Epithelial cell of esophagus (primary cell): ENCODE measurements around the gene ZMAT2.

Experiments used
- DNase-seq: peaks from one replicate; pipeline ENCODE4 v3.0.0; 2010; ENCODE audit warnings: low read depth
- H3K4me3 ChIP-seq: 2 replicates; pipeline ENCODE4 v1.5.1; 2011; ENCODE audit warnings: mild to moderate bottlenecking, low read length, control low read depth
- CTCF ChIP-seq: IDR thresholded peaks from 2 replicates; pipeline ENCODE4 v1.5.1; 2011; ENCODE audit warnings: low read depth, mild to moderate bottlenecking, low read length, control low read depth, inconsistent platforms; ENCODE audit not compliant: insufficient read depth; ENCODE audit errors: missing control alignments

ZMAT2 gene

DNA sequence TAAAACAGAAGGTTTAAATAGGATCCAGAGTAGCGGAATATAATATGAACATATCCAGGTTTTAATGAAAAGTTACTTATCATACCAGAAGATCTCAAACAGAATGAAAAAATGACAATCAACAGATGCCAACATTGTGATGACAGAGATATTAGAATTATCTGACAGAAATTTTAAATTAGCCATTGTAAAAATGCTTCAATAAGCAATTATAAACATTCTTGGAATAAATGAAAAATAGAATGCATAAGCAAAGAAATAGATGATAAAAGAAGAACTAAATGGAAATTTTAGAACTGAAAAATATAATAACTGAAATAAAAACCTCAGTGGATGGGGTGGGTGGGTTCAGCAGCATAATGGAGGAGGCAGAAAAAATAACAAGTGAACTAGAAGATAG lies 37.2 kb downstream of the ZMAT2 start:
- no peak overlapping the region for H3K4me3 ChIP-seq
- no peak for DNase-seq
- no peak for TF ChIP-seq CTCF

GRCh38 chr5:140741967-140742366 lies 41.7 kb downstream of the ZMAT2 start:
- TF ChIP-seq CTCF, result no peak
- no peak for DNase-seq
- no peak overlapping the region for H3K4me3 ChIP-seq

DNA sequence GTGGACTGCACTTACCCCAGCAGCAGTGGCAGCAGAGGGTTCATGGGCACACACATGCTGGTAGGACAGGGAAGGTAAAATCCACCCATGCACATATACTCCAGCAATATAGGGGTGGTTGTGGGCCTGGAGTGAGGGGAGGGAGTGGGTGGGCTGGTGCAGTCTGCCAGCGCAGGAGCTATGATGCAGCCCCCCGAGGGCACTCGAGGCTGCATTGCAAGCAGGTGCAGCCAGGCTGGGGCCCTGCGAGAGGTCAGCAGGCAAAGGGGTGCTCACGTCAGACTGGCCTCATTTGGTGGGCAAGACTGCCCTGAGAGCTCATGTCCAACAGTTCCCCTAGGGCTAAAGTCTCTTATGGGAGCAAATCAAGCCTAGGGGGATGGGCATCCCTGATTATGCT lies 53.3 kb downstream of the ZMAT2 start:
- H3K4me3 ChIP-seq, result no peak overlapping the region
- DNase-seq, result no peak
- no peak for TF ChIP-seq CTCF
